HFFc6 (cell line): ENCODE results near the gene PRKAR1B. TPM values are rescaled to one million over a fixed set of nuclear protein-coding genes. Genes with fewer than 3 reads are reported as not detected.

ENCODE experiments used
- DNase-seq: peaks from one replicate; pipeline ENCODE4 v3.0.0-alpha.2; 2018
- H3K27ac Mint-ChIP-seq: 2 replicates; pipeline ENCODE4 v1.8.0; 2020; ENCODE audit warnings: mild to moderate bottlenecking, mixed read lengths
- H3K27me3 Mint-ChIP-seq: 2 replicates; pipeline ENCODE4 v1.8.0; 2021; ENCODE audit warnings: mild to moderate bottlenecking, moderate library complexity, mixed read lengths; ENCODE audit not compliant: insufficient read depth
- H3K36me3 Mint-ChIP-seq: 2 replicates; pipeline ENCODE4 v1.8.0; 2021; ENCODE audit warnings: low read depth, mixed read lengths
- H3K4me1 Mint-ChIP-seq: 2 replicates; pipeline ENCODE4 v1.8.0; 2020; ENCODE audit warnings: low read depth, mixed read lengths
- H3K4me3 Mint-ChIP-seq: 2 replicates; pipeline ENCODE4 v1.8.0; 2020; ENCODE audit warnings: mild to moderate bottlenecking, moderate library complexity, mixed read lengths
- H3K9me3 Mint-ChIP-seq: 2 replicates; pipeline ENCODE4 v1.8.0; 2020; ENCODE audit warnings: mild to moderate bottlenecking, mixed read lengths
- total RNA-seq, 6 experiments: library from RNA; stranded (reverse); fragmentation: NEBNext Ultra II Directional; extraction: Animal tissue kit (Norgen Biotek cat#: 25700); gene quantifications; 2 replicates in 1 of 6; 3 replicates in 5 of 6; pipeline ENCODE4 v1.2.3, GENCODE V29; 2021
- TF ChIP-seq, protein P1 (sequence below): fragments of 200-600 bp; sonication (generic); IDR thresholded peaks from 2 replicates; pipeline ENCODE4 v1.5.0; 2021; ENCODE audit warnings: antibody characterized with exemption, mild to moderate bottlenecking

Gene PRKAR1B
- total RNA-seq, 6 experiments from 2014 or later, result 15.5 to 22.7 (median 17.1) TPM

DNA sequence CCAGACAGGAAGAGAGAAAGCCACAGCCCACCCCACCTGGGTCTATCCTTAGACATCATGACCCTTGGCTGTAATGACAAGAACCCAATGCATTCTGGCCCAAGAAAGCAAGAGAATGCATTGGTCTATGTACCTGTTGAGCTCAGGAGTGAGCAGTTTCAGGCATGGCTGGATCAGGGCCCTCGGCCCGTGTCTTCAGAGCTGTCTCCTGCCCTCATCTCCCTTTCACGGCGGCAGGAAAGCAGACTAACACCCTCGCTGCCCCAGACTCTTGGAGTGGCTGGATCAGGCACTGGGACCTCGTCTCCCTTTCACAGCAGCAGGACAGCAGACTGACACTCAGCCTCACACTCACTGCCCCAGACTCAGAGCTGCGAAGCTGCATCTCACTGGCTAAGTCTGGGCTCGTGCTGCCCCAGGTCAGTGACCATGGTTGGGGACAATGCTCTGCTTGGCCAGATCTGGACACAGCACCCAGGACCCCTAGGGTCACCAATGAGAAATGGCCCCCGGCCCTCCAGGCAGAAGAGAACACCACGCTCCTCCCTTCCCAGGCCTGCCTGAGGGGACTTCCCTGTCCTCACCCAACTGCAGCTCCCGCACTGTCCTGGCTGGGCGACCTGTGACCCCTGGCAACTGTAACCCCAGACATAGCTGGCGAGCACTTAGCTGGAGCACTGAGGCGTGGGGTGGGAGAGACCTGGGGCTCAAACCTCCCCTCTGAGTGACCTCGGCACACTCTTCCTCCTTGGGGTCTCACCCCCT is 194.5 kb downstream of the PRKAR1B start:
- H3K27me3 Mint-ChIP-seq, result peaks cover 18% of the 10 kb centered on the region
- TF ChIP-seq, protein P1, sequence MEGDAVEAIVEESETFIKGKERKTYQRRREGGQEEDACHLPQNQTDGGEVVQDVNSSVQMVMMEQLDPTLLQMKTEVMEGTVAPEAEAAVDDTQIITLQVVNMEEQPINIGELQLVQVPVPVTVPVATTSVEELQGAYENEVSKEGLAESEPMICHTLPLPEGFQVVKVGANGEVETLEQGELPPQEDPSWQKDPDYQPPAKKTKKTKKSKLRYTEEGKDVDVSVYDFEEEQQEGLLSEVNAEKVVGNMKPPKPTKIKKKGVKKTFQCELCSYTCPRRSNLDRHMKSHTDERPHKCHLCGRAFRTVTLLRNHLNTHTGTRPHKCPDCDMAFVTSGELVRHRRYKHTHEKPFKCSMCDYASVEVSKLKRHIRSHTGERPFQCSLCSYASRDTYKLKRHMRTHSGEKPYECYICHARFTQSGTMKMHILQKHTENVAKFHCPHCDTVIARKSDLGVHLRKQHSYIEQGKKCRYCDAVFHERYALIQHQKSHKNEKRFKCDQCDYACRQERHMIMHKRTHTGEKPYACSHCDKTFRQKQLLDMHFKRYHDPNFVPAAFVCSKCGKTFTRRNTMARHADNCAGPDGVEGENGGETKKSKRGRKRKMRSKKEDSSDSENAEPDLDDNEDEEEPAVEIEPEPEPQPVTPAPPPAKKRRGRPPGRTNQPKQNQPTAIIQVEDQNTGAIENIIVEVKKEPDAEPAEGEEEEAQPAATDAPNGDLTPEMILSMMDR, result no peak
- H3K4me3 Mint-ChIP-seq, result no peak overlapping the region
- H3K27ac Mint-ChIP-seq, result no peak overlapping the region
- no peaks in the 10 kb centered on the region for H3K36me3 Mint-ChIP-seq
- DNase-seq, result no peak
- H3K9me3 Mint-ChIP-seq, result no peaks in the 10 kb centered on the region
- H3K4me1 Mint-ChIP-seq, result no peaks in the 10 kb centered on the region

DNA sequence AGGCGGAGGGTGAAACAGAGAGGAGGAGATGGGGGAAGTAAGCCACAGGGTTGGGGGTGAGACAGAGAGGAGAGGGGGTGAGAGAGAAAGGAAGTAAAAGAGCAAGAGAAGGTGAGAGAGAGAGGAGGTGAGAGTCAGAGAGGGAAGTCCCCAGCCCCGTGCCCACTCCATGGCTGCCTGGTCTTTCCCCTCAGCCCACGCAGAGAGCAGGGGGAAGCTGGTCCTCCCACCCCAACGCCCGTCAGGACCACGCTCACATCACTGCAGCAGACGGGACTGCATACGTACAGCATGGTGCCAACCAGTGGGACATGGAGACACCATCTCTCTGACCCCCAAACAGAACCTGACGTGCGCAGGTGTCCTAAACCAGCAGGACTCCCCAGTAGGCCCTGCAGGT is 195.3 kb downstream of the PRKAR1B start:
- Mint-ChIP-seq H3K36me3 (no peaks in the 10 kb centered on the region), H3K27me3 (peaks cover 18% of the 10 kb centered on the region)
- TF ChIP-seq, protein P1, result no peak

DNA sequence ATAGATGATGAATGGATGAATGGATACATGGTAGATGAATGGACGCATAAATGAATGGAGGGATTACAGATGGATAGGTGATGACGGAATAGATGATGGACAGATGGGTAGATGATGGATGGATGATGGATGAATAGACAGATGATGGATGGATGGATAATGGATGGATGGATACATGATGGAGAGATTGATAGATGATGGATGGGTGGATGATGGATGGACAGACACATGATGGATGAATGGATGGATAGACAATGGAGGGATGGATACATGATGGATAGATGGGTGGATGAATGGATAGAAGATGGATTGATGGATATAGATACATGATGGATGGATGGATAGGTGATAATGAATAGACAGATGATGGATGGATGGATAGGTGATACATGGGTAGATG is 198.6 kb downstream of the PRKAR1B start:
- DNase-seq, result no peak
- no peak overlapping the region for H3K27ac Mint-ChIP-seq
- peaks cover 13% of the 10 kb centered on the region for H3K27me3 Mint-ChIP-seq
- H3K4me3 Mint-ChIP-seq, result no peak overlapping the region
- TF ChIP-seq, protein P1, result no peak
- H3K4me1 Mint-ChIP-seq, result no peaks in the 10 kb centered on the region
- no peaks in the 10 kb centered on the region for H3K36me3 Mint-ChIP-seq
- H3K9me3 Mint-ChIP-seq, result no peaks in the 10 kb centered on the region

More for the DNA sequence above, 195.3 kb downstream of the PRKAR1B start:
- DNase-seq, result no peak
- no peaks in the 10 kb centered on the region for H3K4me1 Mint-ChIP-seq
- no peak overlapping the region for H3K27ac Mint-ChIP-seq
- H3K9me3 Mint-ChIP-seq, result no peaks in the 10 kb centered on the region
- no peak overlapping the region for H3K4me3 Mint-ChIP-seq

DNA sequence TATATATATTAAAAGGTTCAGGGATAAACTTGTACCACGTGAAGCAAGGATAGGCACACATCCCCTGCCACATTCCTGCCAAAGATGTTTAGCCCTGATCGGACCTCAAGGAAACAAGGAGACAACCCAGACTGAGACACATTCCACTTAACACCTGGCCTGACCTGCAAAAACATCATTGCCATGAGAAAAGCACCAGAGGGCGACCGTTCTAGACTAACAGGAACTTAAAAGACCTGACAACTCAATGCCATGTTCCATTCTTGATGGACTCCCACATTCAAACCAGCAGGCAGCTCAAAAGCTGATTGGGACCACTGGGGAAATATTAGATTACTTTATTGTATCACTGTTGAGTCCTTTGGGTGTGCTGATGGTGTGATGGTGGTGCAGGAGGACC is 199.4 kb downstream of the PRKAR1B start:
- Mint-ChIP-seq H3K27me3 (peaks cover 14% of the 10 kb centered on the region), H3K9me3 (no peaks in the 10 kb centered on the region), H3K36me3 (no peaks in the 10 kb centered on the region), H3K4me1 (no peaks in the 10 kb centered on the region), H3K4me3 (no peak overlapping the region), H3K27ac (no peak overlapping the region)
- TF ChIP-seq, protein P1, result no peak
- no peak for DNase-seq

DNA sequence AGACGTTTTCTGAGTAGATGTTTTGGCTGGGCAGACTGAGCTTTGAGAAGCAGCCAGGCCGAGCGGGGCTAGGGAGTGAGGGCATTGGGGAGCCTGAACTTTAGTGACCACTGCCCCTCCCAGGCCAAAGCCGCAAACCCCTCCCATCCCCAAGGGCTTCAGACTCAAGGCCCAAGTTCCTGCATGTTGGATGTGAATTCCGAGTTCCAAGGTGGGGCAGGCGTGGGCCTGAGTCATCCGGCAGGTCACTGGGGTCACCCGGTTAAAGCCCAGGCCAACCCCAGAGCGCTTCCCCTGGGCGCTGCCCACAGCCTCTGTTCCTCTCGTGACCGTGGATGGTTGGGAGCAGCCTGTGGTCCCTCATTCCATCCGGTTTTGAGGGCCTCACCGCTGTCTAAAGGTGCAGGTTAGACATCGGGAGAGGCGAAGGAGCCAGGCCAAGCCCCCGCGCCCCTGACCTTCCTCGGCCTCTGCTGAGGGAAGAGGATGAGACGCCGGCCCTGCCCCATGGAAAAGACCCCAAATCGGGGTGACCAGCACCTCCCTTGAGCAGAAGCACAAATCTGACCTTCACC is 200.5 kb downstream of the PRKAR1B start:
- Mint-ChIP-seq H3K36me3 (no peaks in the 10 kb centered on the region), H3K27ac (no peak overlapping the region), H3K9me3 (no peaks in the 10 kb centered on the region), H3K4me3 (no peak overlapping the region), H3K4me1 (no peaks in the 10 kb centered on the region), H3K27me3 (peaks cover 14% of the 10 kb centered on the region)
- TF ChIP-seq, protein P1, result no peak
- no peak for DNase-seq
